T-helper 22 cell (primary cell): ENCODE measurements around the gene IGIP.
A peak's percentile ranks its signal among the peaks of the same experiment; 100 is the strongest.
"Not testable (repeated sequence)": the region's sequence is repeated elsewhere in the genome, so short reads cannot be mapped to it uniquely, and the experiment has no call there.

Experiments
- DNase-seq: peaks from one replicate; pipeline ENCODE4 v3.0.0-alpha.2; 2020; ENCODE audit warnings: low read depth

The IGIP gene

GRCh38 chr5:140142856-140143255 is 17.1 kb downstream of the IGIP start:
- DNase-seq: no peak

DNA sequence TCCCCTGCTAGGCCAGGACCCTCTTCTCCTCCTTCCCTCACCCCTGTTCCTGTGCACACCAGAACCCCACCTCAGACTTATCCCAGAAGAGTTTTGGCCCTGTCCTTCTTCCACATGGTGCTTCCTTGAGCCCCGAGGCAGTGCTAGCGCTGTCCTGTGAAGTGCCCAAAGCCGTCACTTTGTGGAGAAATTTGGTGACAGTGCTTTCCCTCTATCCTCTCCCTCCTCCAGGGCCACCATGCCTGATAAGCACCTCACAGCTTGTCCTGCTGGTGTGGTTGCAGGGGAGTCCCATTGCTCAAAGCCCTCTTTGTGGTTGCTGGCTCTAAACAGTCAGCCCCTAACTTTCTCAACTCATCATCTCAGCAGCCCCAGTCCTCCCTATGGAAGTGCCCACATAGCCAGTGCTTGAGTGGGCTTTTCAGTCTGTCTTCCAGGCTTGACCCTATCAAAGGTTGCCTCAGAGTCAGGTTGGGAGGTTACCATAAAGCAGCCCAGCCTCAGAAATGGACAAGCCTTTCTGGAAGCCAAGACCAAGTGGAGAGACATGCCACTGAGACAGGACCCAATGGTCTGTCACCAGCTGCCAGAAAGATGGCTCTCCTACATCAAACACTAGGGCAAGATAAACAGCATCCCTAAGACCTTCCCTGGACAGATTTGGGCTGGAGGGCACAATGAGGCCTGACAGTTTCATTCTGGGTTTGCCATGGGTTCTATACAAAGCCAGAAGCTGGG is 18.0 kb downstream of the IGIP start:
- DNase-seq: no peak

DNA sequence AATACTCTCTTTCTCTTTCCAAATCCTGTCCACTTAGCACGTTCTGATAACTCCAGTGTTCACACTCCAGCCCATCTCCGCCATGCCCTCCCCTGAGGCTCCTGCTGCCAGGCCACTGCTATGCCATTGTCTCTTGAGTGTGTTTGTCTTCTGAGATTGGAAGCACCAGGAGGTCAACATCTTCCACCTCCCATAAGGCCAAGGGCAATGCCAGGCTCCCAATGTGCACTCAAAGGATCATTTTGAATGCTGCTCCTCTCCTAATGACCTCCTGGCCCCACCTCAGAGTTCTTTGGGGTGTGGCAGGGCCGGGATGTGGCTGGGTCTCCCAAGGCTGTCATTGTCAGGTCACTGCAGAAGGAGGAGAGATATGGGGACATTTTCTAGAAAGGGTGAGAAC is 19.5 kb downstream of the IGIP start:
- DNase-seq: no peak

DNA sequence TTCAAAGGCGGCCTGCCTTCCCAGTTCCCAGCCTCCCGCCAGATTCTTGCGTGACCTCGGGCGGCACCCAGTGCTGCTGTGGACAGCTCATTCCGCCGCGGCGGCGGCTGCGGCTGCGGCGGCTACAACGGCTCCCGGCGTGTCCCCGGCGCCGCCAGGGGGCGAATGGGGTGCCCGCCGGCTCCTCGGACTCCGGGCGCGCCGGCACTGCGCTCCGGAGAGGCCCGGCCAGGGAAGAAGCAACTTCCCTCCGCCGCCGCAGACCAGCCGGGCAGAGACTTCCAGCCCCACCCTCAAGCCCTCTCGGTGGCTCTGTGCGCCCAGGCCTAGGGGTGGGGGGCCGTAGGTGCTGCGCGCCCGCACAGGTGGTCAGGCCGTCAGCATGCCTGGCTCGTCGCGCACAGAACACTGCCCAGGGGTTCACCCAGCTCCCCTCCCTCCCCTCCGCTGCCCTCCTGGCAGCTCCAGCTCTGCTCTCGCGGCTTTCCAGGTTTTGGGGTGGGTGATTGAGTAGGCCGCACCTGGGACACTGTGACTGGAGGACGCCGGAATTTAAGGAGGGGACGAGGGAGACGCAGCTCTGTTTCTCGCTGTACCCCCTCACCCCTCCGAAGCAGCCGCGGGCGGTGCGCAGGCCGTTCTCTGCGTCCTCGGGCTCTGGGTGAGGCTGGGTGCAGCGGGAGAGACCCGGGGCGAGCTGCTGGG is 20.2 kb downstream of the IGIP start:
- DNase-seq: peak; percentile 11

- DNase-seq: no peak
Observed at GRCh38 chr5:140146523-140146842, 20.7 kb downstream of the IGIP start.

GRCh38 chr5:140147460-140147859 is 21.7 kb downstream of the IGIP start:
- DNase-seq: no peak

DNA sequence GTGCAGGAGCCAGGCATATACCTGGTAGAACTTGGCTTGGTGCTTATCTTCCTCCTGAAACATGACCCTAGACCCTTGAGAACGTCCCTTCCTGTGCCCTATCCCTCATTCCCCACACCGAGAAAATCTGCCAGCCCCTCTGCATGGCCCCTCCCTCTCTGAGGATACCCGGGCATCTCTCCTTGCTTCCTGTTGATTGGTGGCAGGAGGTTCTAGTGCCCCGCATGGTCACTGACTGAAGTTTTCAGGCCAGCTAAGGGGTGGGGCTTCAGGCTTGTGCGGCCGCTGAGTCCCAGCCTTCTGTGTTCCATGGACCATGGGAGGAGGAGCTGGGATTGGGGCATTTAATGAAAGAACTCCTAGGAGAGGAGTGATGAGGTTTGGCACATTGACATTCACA is 22.8 kb downstream of the IGIP start:
- DNase-seq: no peak

GRCh38 chr5:140150201-140150600 is 24.5 kb downstream of the IGIP start:
- DNase-seq: no peak

GRCh38 chr5:140151144-140152021 is 25.6 kb downstream of the IGIP start:
- DNase-seq: no peak

- no peak for DNase-seq
Observed at GRCh38 chr5:140152022-140152999, 26.6 kb downstream of the IGIP start.

DNA sequence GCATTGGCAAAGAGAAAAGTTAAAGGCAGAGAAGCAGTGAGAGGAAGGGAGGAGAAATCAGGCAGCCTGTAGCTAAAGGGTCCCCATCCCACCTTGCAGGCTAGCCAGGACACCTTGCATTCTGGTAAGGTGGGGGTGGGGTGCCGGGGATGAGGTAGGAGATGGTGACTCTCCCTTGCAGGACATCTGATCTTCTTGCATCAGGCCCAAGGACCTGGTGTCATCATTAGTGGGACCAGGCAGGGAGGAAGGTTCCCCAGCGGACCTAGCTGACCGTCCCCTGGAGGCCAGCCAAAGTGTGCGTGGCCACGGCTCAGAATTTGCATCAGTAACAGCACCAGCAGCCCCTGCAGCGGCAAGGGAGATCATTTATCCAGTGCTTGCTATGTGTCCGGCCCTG is 27.5 kb downstream of the IGIP start:
- DNase-seq: no peak

DNA sequence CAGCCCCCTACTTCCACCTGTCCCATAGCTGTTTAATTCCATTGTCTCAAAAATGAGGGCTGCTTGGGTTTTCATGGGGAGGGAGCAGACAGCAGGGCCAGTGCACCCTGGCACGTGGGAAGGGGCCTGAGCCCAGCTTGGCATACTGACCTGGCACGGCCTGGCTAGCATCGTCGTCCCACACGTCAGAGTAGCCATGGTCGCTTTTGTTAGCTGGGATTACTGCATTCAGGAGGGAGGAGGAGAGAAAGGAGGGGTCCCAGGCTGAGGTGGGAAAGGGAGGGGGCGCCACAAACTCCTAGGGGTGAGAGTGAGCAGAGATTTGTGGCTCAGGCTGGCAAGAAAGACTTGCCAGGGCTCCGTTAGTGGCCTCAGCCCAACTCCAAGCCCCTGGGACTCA is 28.2 kb downstream of the IGIP start:
- no peak for DNase-seq

GRCh38 chr5:140154710-140155381 is 29.1 kb downstream of the IGIP start:
- DNase-seq: not testable (repeated sequence)

DNA sequence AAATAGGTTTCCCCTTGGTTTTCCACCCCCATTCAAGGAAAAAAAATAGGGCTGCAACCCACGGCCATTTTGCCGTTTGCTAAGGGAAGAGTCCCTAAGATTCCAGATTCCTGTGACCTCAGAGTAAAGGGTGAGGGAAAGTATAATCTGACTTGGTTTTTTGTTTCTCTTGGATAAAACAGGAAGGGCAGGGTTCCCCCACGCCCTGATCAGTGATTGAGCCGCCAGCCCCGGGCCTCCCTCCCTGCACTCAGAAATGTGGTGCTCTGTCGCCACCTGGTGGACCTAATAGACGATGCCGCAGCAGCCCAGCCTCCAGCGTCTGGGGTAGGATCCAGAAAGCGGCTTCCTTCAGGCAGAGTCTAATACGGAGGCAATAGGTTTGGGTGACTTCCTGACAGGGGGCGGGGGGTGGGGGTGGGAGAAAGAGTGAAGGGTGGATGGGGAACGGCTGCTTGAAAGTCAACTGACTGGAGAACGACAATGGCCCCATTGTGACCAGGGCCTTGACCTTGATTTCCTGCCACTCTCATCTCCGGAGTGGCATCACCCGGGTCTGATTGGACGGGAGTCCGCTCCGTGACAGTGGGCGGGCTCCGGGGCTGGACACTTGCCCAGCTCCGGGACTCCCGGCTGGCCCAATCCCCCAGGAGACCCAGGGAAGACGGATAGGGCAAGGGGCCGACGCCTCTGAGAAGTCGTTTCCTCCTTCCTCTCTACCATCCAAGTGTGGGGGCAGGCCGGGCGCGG is 31.5 kb downstream of the IGIP start:
- peak; percentile 65 for DNase-seq

- DNase-seq: no peak
Observed at GRCh38 chr5:140159014-140159927, 33.5 kb downstream of the IGIP start.

DNA sequence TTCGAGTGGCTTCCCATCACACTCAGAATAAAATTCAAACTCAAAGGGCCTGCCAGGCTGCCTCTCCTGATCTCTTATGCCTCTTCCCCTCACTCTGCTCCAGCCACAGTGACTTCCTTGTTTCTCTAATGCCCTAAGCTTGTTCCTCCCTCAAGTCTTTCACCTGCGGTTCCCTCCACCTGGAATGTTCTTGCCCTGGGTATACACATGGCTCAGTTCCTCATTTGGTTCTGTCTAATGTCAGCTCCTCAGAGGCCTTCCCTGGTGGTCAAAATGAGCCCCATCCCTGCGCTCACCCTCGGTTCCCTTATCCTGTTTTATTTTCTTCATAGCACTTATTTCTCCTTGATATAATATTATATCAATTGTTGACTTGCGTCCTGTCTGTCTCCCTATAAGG is 36.5 kb downstream of the IGIP start:
- no peak for DNase-seq

- no peak for DNase-seq
Observed at GRCh38 chr5:140162781-140163180, 37.0 kb downstream of the IGIP start.

GRCh38 chr5:140165101-140165922 is 39.6 kb downstream of the IGIP start:
- DNase-seq: no peak

DNA sequence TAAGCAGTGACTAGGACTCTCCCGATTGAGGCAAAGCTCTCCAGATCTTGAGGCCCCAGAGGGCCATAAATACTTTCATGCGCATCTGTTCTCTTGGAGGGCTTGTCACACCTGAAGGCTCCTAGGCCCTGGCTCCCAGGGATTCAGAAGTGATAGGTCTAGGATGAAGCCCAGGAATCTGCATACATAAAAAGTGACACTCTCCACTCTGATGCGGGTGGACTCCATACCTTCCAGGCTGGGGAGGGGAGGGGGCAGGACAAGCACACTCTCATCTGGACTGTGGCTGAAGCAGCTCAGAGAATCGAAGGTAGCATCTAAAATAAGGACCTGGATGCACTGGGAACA is 40.2 kb downstream of the IGIP start:
- DNase-seq: no peak
